ENCODE measurements around the gene TEX38. TPM values are rescaled to one million over a fixed set of nuclear protein-coding genes. Genes with fewer than 3 reads are reported as not detected.

The TEX38 gene
- total and polyA plus RNA-seq, 12 donors, result not detected

- Histone ChIP-seq H3K27me3 (no peaks in the 10 kb centered on the region), H3K4me1 (no peaks in the 10 kb centered on the region), H3K27ac (no peak overlapping the region), H3K4me3 (no peak overlapping the region), H3K9me3 (no peaks in the 10 kb centered on the region), H3K36me3 (peaks cover 0 to 72% (median 42%) of the 10 kb centered on the region in 9 donors)
- no peak for DNase-seq
- peak in 1 of 9 donors; percentile 7 for TF ChIP-seq CTCF (IDR thresholded peaks at IDR 0.05)
- ATAC-seq, result no peak
- intact Hi-C loops (cut with DNase I), result no loop called here
- WGBS, 2 donors, result 88 to 89% methylated on average over 2 of the region's 2 CpGs
Measured at GRCh38 chr1:46630719-46631118, 40.9 kb upstream of the TEX38 start.

- Histone ChIP-seq H3K9me3 (no peaks in the 10 kb centered on the region), H3K27me3 (no peaks in the 10 kb centered on the region), H3K4me1 (peaks cover 0 to 24% (median 9%) of the 10 kb centered on the region in 9 donors), H3K4me3 (no peak overlapping the region), H3K27ac (no peak overlapping the region), H3K36me3 (peaks cover 0 to 89% (median 42%) of the 10 kb centered on the region in 9 donors)
- intact Hi-C loops (cut with DNase I), result no loop called here
- TF ChIP-seq CTCF (IDR thresholded peaks at IDR 0.05), result no peak
- DNase-seq, result no peak
- WGBS, 2 donors, result 95 to 97% methylated on average over 2 of the region's 2 CpGs
- no peak for ATAC-seq
Measured at GRCh38 chr1:46635205-46635604, 36.4 kb upstream of the TEX38 start.

- no peak overlapping the region for H3K4me3 ChIP-seq
- DNase-seq, result no peak
- WGBS, 2 donors, result 26 to 28% methylated on average over 2 of the region's 2 CpGs
- H3K4me1 ChIP-seq, result peaks cover 0 to 40% (median 11%) of the 10 kb centered on the region in 9 donors
- peak; percentile 71 to 90 (median 86) for ATAC-seq
- no peaks in the 10 kb centered on the region for H3K27me3 ChIP-seq
- H3K27ac ChIP-seq, result peak overlapping the region; percentile 38 to 87 (median 80)
- intact Hi-C loops (cut with DNase I), result no loop called here
- peaks cover 0 to 91% (median 30%) of the 10 kb centered on the region in 9 donors for H3K36me3 ChIP-seq
- no peak for TF ChIP-seq CTCF (IDR thresholded peaks at IDR 0.05)
- H3K9me3 ChIP-seq, result no peaks in the 10 kb centered on the region
Measured at GRCh38 chr1:46637444-46638083, 34.1 kb upstream of the TEX38 start.

DNA sequence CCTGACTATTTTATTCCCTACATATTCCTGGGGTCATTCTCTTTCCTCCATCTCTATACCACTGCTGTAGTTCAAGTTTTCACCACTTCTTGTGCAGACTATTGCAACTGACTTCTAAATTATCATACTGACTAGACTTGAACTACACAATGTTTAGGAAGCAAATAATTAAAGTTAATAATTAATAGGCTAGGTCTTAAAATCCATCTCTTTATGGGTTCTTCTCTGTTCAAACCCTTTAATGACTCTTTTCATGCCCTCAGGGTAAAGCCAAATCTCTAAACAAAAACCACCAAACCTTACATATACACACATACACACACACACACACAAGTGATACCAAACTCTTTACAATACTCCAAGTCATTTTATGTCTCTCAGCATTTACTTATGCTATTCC lies 32.7 kb upstream of the TEX38 start:
- no peaks in the 10 kb centered on the region for H3K9me3 ChIP-seq
- no peak overlapping the region for H3K4me3 ChIP-seq
- no peak for TF ChIP-seq CTCF (IDR thresholded peaks at IDR 0.05)
- H3K4me1 ChIP-seq, result peaks cover 0 to 54% (median 17%) of the 10 kb centered on the region in 9 donors
- peaks cover 0 to 91% (median 25%) of the 10 kb centered on the region in 9 donors for H3K36me3 ChIP-seq
- peak overlapping the region in 4 of 10 donors; percentile 79 to 87 (median 80) for H3K27ac ChIP-seq
- DNase-seq (no peak), ATAC-seq (no peak)
- intact Hi-C loops (cut with DNase I), result no loop called here
- no peaks in the 10 kb centered on the region for H3K27me3 ChIP-seq

Measured in heart right ventricle (tissue), 16 donors.